ENCODE results near the gene CYP17A1.

DNA sequence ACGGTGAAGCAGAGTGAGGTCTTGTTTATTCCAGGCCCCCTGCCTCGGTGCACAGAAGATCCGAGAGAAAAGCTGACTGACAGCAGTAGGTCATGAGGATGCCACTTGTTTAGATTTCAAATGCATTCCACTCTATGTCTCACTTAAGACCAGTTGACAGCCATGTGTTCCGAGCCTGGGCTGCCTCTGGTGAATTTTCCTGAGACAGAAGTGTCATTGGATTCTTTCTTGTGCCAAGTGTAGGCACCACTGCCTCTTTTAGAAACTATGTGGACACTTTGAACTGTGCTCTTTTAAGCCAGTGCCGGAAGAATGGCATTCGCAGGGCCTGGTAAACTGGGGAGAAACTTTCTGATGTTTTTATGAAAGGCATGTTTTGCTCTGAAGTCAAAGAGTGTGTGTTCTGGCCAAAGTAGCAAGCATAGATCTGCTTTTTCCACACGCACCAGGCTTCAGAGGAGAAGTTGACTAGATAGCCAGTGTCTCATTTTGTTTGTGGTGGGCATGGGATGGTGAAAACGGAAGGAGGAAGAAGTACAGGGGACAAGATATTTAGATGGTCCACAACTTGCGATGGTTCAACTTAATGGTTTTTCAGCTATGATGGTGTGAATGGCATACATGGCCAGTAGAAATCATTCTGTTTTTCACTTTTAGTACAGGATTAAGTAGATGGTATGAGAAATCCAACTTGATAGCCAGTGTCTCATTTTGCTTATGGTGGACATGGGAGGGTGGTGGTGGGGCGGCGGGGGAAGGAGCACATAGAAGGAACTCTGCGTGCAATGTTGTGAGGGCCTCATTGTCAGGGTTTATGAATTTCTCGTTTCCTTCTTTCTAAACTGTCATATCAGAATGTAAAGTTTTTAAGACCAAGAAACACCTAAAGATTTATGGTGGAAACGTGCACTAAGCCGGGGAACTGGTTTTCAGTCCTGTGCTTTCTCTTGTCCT lies 41.5 kb downstream of the CYP17A1 start:
- TF ChIP-seq, protein P1, sequence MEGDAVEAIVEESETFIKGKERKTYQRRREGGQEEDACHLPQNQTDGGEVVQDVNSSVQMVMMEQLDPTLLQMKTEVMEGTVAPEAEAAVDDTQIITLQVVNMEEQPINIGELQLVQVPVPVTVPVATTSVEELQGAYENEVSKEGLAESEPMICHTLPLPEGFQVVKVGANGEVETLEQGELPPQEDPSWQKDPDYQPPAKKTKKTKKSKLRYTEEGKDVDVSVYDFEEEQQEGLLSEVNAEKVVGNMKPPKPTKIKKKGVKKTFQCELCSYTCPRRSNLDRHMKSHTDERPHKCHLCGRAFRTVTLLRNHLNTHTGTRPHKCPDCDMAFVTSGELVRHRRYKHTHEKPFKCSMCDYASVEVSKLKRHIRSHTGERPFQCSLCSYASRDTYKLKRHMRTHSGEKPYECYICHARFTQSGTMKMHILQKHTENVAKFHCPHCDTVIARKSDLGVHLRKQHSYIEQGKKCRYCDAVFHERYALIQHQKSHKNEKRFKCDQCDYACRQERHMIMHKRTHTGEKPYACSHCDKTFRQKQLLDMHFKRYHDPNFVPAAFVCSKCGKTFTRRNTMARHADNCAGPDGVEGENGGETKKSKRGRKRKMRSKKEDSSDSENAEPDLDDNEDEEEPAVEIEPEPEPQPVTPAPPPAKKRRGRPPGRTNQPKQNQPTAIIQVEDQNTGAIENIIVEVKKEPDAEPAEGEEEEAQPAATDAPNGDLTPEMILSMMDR (IDR thresholded peaks at IDR 0.05; ENCODE audit: insufficient read depth, low read depth, low read length), result no peak
- no peak for TF ChIP-seq EZH2 (IDR thresholded peaks at IDR 0.05; ENCODE audit: insufficient read depth, low read length)
